T-cell (primary cell): Measurements from ENCODE around the gene KRT8. TPM values are rescaled to one million over a fixed set of nuclear protein-coding genes. Genes with fewer than 3 reads are reported as not detected.
A peak's percentile ranks its signal among the peaks of the same experiment; 100 is the strongest.

ENCODE experiments used
- ATAC-seq, 4 experiments: fragments of 200-7000 bp in 3 of 4; fragments of 150-1000 bp in 1 of 4; cut with Tn5 transposase; replicated peaks in 1 of 4; 1 replicate in 3 of 4; 2 replicates in 1 of 4; pipeline ENCODE4 v1.10.0; 2021; ENCODE audit warnings: moderate library complexity in 3 of 4, mild to moderate bottlenecking in 2 of 4, moderate number of reproducible peaks in 1 of 4
- CTCF ChIA-PET, 2 donors: fragments of 300-600 bp; sonication (Branson Sonifier 250); formaldehyde crosslinking; loops; one replicate each; lab custom pipeline; 2022; ENCODE audit warnings: antibody characterized with exemption in 2 of 2; lab: Charles Lee
- POLR2A ChIA-PET, 2 donors: fragments of 300-600 bp; sonication (Branson Sonifier 250); formaldehyde crosslinking; loops; one replicate each; lab custom pipeline; 2022; ENCODE audit warnings: antibody characterized with exemption in 2 of 2; lab: Charles Lee
- DNase-seq, 35 experiments: peaks; one replicate each; pipeline versions ENCODE4 v3.0.0 to v3.0.0-alpha.2; 2013 to 2023
- H3K27ac ChIP-seq: one replicate; pipeline ENCODE4 v1.5.1; 2013; ENCODE audit warnings: low read length
- H3K27me3 ChIP-seq, 2 experiments: replicated peaks in 1 of 2; 1 replicate in 1 of 2; 2 replicates in 1 of 2; pipeline versions ENCODE4 v1.6.1 to v1.7.0; 2013; ENCODE audit warnings: low read length in 1 of 2, mixed read lengths in 1 of 2; ENCODE audit not compliant: control insufficient read depth in 2 of 2, insufficient read depth in 2 of 2; ENCODE audit errors: extremely low read depth in 1 of 2
- H3K36me3 ChIP-seq, 2 donors: 1 replicate in 1 of 2; 2 replicates in 1 of 2; pipeline versions ENCODE4 v1.6.1 to v1.7.0; 2013; ENCODE audit warnings: low read length in 1 of 2; ENCODE audit not compliant: control insufficient read depth in 2 of 2, insufficient read depth in 1 of 2; ENCODE audit errors: extremely low read depth in 1 of 2
- H3K4me1 ChIP-seq, 2 experiments: 1 replicate in 1 of 2; 2 replicates in 1 of 2; pipeline versions ENCODE4 v1.6.1 to v1.7.0; 2013; ENCODE audit warnings: low read length in 2 of 2, mixed read lengths in 1 of 2; ENCODE audit not compliant: insufficient read depth in 2 of 2, control insufficient read depth in 1 of 2; ENCODE audit errors: extremely low read depth in 1 of 2
- H3K4me3 ChIP-seq, 2 donors: 1 replicate in 1 of 2; 2 replicates in 1 of 2; pipeline versions ENCODE4 v1.5.1 to v1.7.0; 2013; ENCODE audit warnings: mild to moderate bottlenecking in 2 of 2, low read length in 1 of 2, moderate library complexity in 1 of 2; ENCODE audit not compliant: control insufficient read depth in 1 of 2; ENCODE audit errors: extremely low read depth in 1 of 2
- H3K9me3 ChIP-seq: 2 replicates; pipeline ENCODE4 v1.7.0; 2013
- H3K27ac Mint-ChIP-seq, 2 donors: one replicate each; pipeline ENCODE4 v1.8.0; 2020 to 2021; ENCODE audit warnings: mild to moderate bottlenecking in 2 of 2, mixed read lengths in 2 of 2
- H3K27me3 Mint-ChIP-seq, 2 donors: one replicate each; pipeline ENCODE4 v1.8.0; 2021 to 2022; ENCODE audit warnings: mixed read lengths in 2 of 2
- H3K36me3 Mint-ChIP-seq: one replicate; pipeline ENCODE4 v1.8.0; 2021; ENCODE audit warnings: mixed read lengths
- H3K4me1 Mint-ChIP-seq, 3 donors: one replicate each; pipeline ENCODE4 v1.8.0; 2020 to 2022; ENCODE audit warnings: mixed read lengths in 3 of 3, mild to moderate bottlenecking in 1 of 3
- H3K4me3 Mint-ChIP-seq, 3 donors: one replicate each; pipeline ENCODE4 v1.8.0; 2020 to 2022; ENCODE audit warnings: mild to moderate bottlenecking in 3 of 3, mixed read lengths in 3 of 3, moderate library complexity in 3 of 3
- H3K9me3 Mint-ChIP-seq, 3 donors: one replicate each; pipeline ENCODE4 v1.8.0; 2020 to 2022; ENCODE audit warnings: mixed read lengths in 3 of 3
- WGBS: methylation state at CpG from one replicate; pipeline ENCODE4 v1.1.5; 2013; ENCODE audit warnings: missing lambda C conversion rate; ENCODE audit not compliant: insufficient coverage; 5-methylcytosine and 5-hydroxymethylcytosine counted together
- total RNA-seq, 35 experiments: library from RNA in 6 of 35; stranded (reverse) in 6 of 35; fragments of 120-200 nt in 1 of 35; gene quantifications; one replicate each; pipeline versions ENCODE4 v1.2.1 to v1.2.4 and lab custom pipeline; 2013 to 2026

Gene KRT8
- total RNA-seq, 5 donors from 2014 or later (not counting 1 experiment from before 2014, with no cell fraction given): 0.42 to 13.3 (median 8.0) TPM

GRCh38 chr12:52906191-52906601 is 1.3 kb upstream of the KRT8 start:
- POLR2A ChIA-PET: no interaction called here
- peaks cover 7 to 9% (median 8%) of the 10 kb centered on the region in 3 donors for H3K4me1 Mint-ChIP-seq
- H3K27me3 Mint-ChIP-seq: no peaks in the 10 kb centered on the region
- H3K36me3 Mint-ChIP-seq: no peaks in the 10 kb centered on the region
- CTCF ChIA-PET: no interaction called here
- H3K27ac Mint-ChIP-seq: no peak overlapping the region
- peaks cover 0 to 26% of the 10 kb centered on the region in 2 experiments for H3K27me3 ChIP-seq
- 87% methylated on average over 6 of the region's 7 CpGs for WGBS
- no peaks in the 10 kb centered on the region for H3K9me3 Mint-ChIP-seq
- no peak for DNase-seq
- no peak overlapping the region for H3K4me3 ChIP-seq
- no peak overlapping the region for H3K27ac ChIP-seq
- no peak overlapping the region for H3K4me3 Mint-ChIP-seq
- ATAC-seq: no peak
- H3K4me1 ChIP-seq: peaks cover 0 to 10% of the 10 kb centered on the region in 2 experiments
- H3K36me3 ChIP-seq: no peaks in the 10 kb centered on the region
- H3K9me3 ChIP-seq: no peaks in the 10 kb centered on the region

- H3K4me1 Mint-ChIP-seq: peaks cover 7 to 9% (median 8%) of the 10 kb centered on the region in 3 donors
- WGBS: 9% methylated on average over 6 of the region's 31 CpGs
- no peak overlapping the region for H3K27ac ChIP-seq
Measured at GRCh38 chr12:52903855-52904508, 894 bp downstream of the KRT8 start.

GRCh38 chr12:52903285-52903854 is 1.5 kb downstream of the KRT8 start:
- H3K36me3 ChIP-seq: no peaks in the 10 kb centered on the region
- peak overlapping the region; percentile 39 to 64 for H3K4me3 ChIP-seq
- ChIA-PET POLR2A (no interaction called here), CTCF (no interaction called here)
- H3K27ac ChIP-seq: no peak overlapping the region
- no peaks in the 10 kb centered on the region for H3K36me3 Mint-ChIP-seq
- peak; percentile 18 to 67 (median 41) for DNase-seq
- H3K27me3 ChIP-seq: peaks cover 0 to 36% of the 10 kb centered on the region in 2 experiments
- H3K4me1 Mint-ChIP-seq: peaks cover 7 to 9% (median 7%) of the 10 kb centered on the region in 3 donors
- peaks cover 0 to 10% of the 10 kb centered on the region in 2 experiments for H3K4me1 ChIP-seq
- H3K9me3 Mint-ChIP-seq: no peaks in the 10 kb centered on the region
- H3K27me3 Mint-ChIP-seq: peaks cover 0 to 5% of the 10 kb centered on the region in 2 donors
- ATAC-seq: peak; percentile 73 to 98 (median 78)
- H3K9me3 ChIP-seq: no peaks in the 10 kb centered on the region
- H3K4me3 Mint-ChIP-seq: peak overlapping the region; percentile 43 to 71 (median 43)
- H3K27ac Mint-ChIP-seq: no peak overlapping the region
- 13% methylated on average over 22 of the region's 34 CpGs for WGBS

More at GRCh38 chr12:52903855-52904508, 894 bp downstream of the KRT8 start:
- ChIA-PET CTCF (no interaction called here), POLR2A (interaction anchor here in 1 of 2 donors (0.6 kb wide), 1 partner anchor 571 kb away, joined by 3 read pairs; no protein-coding TSS in a partner anchor)
- Mint-ChIP-seq H3K27me3 (peaks cover 0 to 5% of the 10 kb centered on the region in 2 donors), H3K9me3 (no peaks in the 10 kb centered on the region), H3K27ac (peak overlapping the region in 1 of 2 donors; percentile 16), H3K36me3 (no peaks in the 10 kb centered on the region), H3K4me3 (peak overlapping the region; percentile 60 to 71 (median 66))
- Histone ChIP-seq H3K4me3 (no peak overlapping the region), H3K36me3 (no peaks in the 10 kb centered on the region), H3K9me3 (no peaks in the 10 kb centered on the region), H3K27me3 (peaks cover 0 to 36% of the 10 kb centered on the region in 2 experiments), H3K4me1 (peaks cover 0 to 10% of the 10 kb centered on the region in 2 experiments)
- DNase-seq (peak in 10 of 35 experiments; percentile 4 to 37 (median 22)), ATAC-seq (peak; percentile 43 to 62 (median 56))

- H3K9me3 Mint-ChIP-seq: no peaks in the 10 kb centered on the region
- H3K4me3 ChIP-seq: no peak overlapping the region
- no peaks in the 10 kb centered on the region for H3K36me3 Mint-ChIP-seq
- POLR2A ChIA-PET: no interaction called here
- H3K4me1 ChIP-seq: peaks cover 0 to 10% of the 10 kb centered on the region in 2 experiments
- CTCF ChIA-PET: no interaction called here
- no peak for DNase-seq
- H3K27ac Mint-ChIP-seq: no peak overlapping the region
- H3K36me3 ChIP-seq: no peaks in the 10 kb centered on the region
- H3K27me3 Mint-ChIP-seq: peaks cover 0 to 5% of the 10 kb centered on the region in 2 donors
- peaks cover 0 to 35% of the 10 kb centered on the region in 2 experiments for H3K27me3 ChIP-seq
- H3K27ac ChIP-seq: no peak overlapping the region
- no peak for ATAC-seq
- H3K9me3 ChIP-seq: no peaks in the 10 kb centered on the region
- 96% methylated on average over 11 of the region's 13 CpGs for WGBS
- peaks cover 7 to 9% (median 7%) of the 10 kb centered on the region in 3 donors for H3K4me1 Mint-ChIP-seq
- no peak overlapping the region for H3K4me3 Mint-ChIP-seq
Measured at GRCh38 chr12:52901715-52902541, 2.9 kb downstream of the KRT8 start.

- H3K9me3 ChIP-seq: no peaks in the 10 kb centered on the region
- no peak overlapping the region for H3K27ac ChIP-seq
- Mint-ChIP-seq H3K27me3 (peaks cover 0 to 5% of the 10 kb centered on the region in 2 donors), H3K4me3 (no peak overlapping the region), H3K27ac (no peak overlapping the region), H3K36me3 (no peaks in the 10 kb centered on the region), H3K4me1 (peaks cover 7 to 9% (median 7%) of the 10 kb centered on the region in 3 donors), H3K9me3 (no peaks in the 10 kb centered on the region)
- CTCF ChIA-PET: no interaction called here
- H3K36me3 ChIP-seq: no peaks in the 10 kb centered on the region
- no peak overlapping the region for H3K4me3 ChIP-seq
- DNase-seq (no peak), ATAC-seq (no peak)
- peaks cover 0 to 37% of the 10 kb centered on the region in 2 experiments for H3K27me3 ChIP-seq
- POLR2A ChIA-PET: no interaction called here
- peaks cover 0 to 10% of the 10 kb centered on the region in 2 experiments for H3K4me1 ChIP-seq
- no CpG with 5 or more reads among the region's 7 CpGs for WGBS
Measured at GRCh38 chr12:52900896-52901714, 3.8 kb downstream of the KRT8 start.
